Vagina (tissue), 2 donors: Measurements from ENCODE around the gene ZNF555.

Source experiments
- CTCF ChIP-seq, 3 experiments: fragments of 450-650 bp in 2 of 3; fragments of 200-600 bp in 1 of 3; sonication (generic) in 1 of 3; IDR thresholded peaks; one replicate each; pipeline ENCODE4 v1.5.1; 2017 to 2019; ENCODE audit warnings: antibody characterized with exemption in 3 of 3, mild to moderate bottlenecking in 2 of 3, moderate library complexity in 2 of 3
- POLR2A ChIP-seq, 2 donors: fragments of 450-650 bp; IDR thresholded peaks; one replicate each; pipeline ENCODE4 v1.6.1; 2017; ENCODE audit warnings: antibody characterized with exemption in 2 of 2, mild to moderate bottlenecking in 2 of 2, moderate library complexity in 2 of 2
- POLR2AphosphoS5 ChIP-seq, 2 donors: sonication (generic); formaldehyde crosslinking; IDR thresholded peaks; one replicate each; pipeline ENCODE4 v1.9.0; 2017; ENCODE audit warnings: antibody characterized with exemption in 2 of 2, mild to moderate bottlenecking in 2 of 2, low read depth in 1 of 2; ENCODE audit not compliant: insufficient read depth in 1 of 2

GRCh38 chr19:2853015-2853606 lies 11.8 kb downstream of the ZNF555 start:
- TF ChIP-seq CTCF (IDR thresholded peaks at IDR 0.05) (no peak), POLR2AphosphoS5 (IDR thresholded peaks at IDR 0.05; ENCODE audit: insufficient read depth in 1 of 2, low read depth in 1 of 2) (no peak), POLR2A (IDR thresholded peaks at IDR 0.05) (no peak)
